GM23338 (cell line): ENCODE data around the gene NDOR1. TPM values are rescaled to one million over a fixed set of nuclear protein-coding genes. Genes with fewer than 3 reads are reported as not detected.

Source experiments
- ATAC-seq: fragments of 200-7000 bp; cut with Tn5 transposase; 3 replicates; pipeline ENCODE4 v1.9.1; 2020
- DNase-seq: peaks from one replicate; pipeline ENCODE4 v3.0.0-alpha.2; 2015; ENCODE audit warnings: low spot score
- H2AFZ ChIP-seq: fragments of 200-600 bp; sonication (generic); 2 replicates; pipeline ENCODE4 v1.8.0; 2016; ENCODE audit warnings: antibody characterized with exemption, mild to moderate bottlenecking, moderate library complexity
- H3F3A ChIP-seq: fragments of 200-600 bp; sonication (generic); replicated peaks from 2 replicates; pipeline ENCODE4 v1.8.0; 2017; ENCODE audit warnings: antibody characterized with exemption, mixed run types, low read depth
- H3K27ac ChIP-seq: fragments of 200-600 bp; sonication (generic); 2 replicates; pipeline ENCODE4 v1.6.1; 2016; ENCODE audit warnings: low read depth
- H3K27me3 ChIP-seq: fragments of 200-600 bp; sonication (generic); 2 replicates; pipeline ENCODE4 v1.8.0; 2016; ENCODE audit warnings: mild to moderate bottlenecking, mixed run types, moderate library complexity; ENCODE audit not compliant: insufficient read depth
- H3K36me3 ChIP-seq: fragments of 200-600 bp; sonication (generic); 2 replicates; pipeline ENCODE4 v1.8.0; 2016; ENCODE audit warnings: mild to moderate bottlenecking; ENCODE audit not compliant: insufficient read depth
- H3K4me1 ChIP-seq: fragments of 200-600 bp; sonication (generic); 2 replicates; pipeline ENCODE4 v1.8.0; 2016; ENCODE audit warnings: mild to moderate bottlenecking, moderate library complexity; ENCODE audit not compliant: insufficient read depth
- H3K4me2 ChIP-seq: fragments of 200-600 bp; sonication (generic); 2 replicates; pipeline ENCODE4 v1.7.1; 2017; ENCODE audit warnings: mixed run types
- H3K4me3 ChIP-seq: fragments of 200-600 bp; sonication (generic); 2 replicates; pipeline ENCODE4 v1.6.1; 2016; ENCODE audit warnings: mixed run types
- H3K79me2 ChIP-seq: fragments of 200-600 bp; sonication (generic); replicated peaks from 2 replicates; pipeline ENCODE4 v1.8.0; 2017; ENCODE audit warnings: mild to moderate bottlenecking; ENCODE audit not compliant: insufficient read depth
- H3K9me2 ChIP-seq: fragments of 200-600 bp; sonication (generic); 2 replicates; pipeline ENCODE4 v1.8.0; 2017; ENCODE audit not compliant: insufficient read depth
- H4K20me1 ChIP-seq: fragments of 200-600 bp; sonication (generic); replicated peaks from 2 replicates; pipeline ENCODE4 v1.8.0; 2017; ENCODE audit warnings: mild to moderate bottlenecking; ENCODE audit not compliant: insufficient read depth
- H3K27ac Mint-ChIP-seq: 2 replicates; pipeline ENCODE4 v1.8.0; 2020; ENCODE audit warnings: inconsistent platforms, mild to moderate bottlenecking, moderate library complexity, mixed read lengths
- H3K27me3 Mint-ChIP-seq: 3 replicates; pipeline ENCODE4 v1.8.0; 2022; ENCODE audit warnings: low read depth, mild to moderate bottlenecking, moderate library complexity, mixed read lengths, inconsistent platforms; ENCODE audit not compliant: insufficient read depth, poor library complexity
- H3K36me3 Mint-ChIP-seq: 3 replicates; pipeline ENCODE4 v1.8.0; 2021; ENCODE audit warnings: low read depth, mild to moderate bottlenecking, inconsistent platforms, moderate library complexity, mixed read lengths
- H3K4me1 Mint-ChIP-seq: 3 replicates; pipeline ENCODE4 v1.8.0; 2020; ENCODE audit warnings: mild to moderate bottlenecking, inconsistent platforms, mixed read lengths
- H3K4me3 Mint-ChIP-seq: 3 replicates; pipeline ENCODE4 v1.8.0; 2021; ENCODE audit warnings: moderate library complexity, mild to moderate bottlenecking, inconsistent platforms, mixed read lengths
- H3K9me3 Mint-ChIP-seq: 3 replicates; pipeline ENCODE4 v1.8.0; 2020; ENCODE audit warnings: moderate library complexity, mild to moderate bottlenecking, inconsistent platforms, mixed read lengths
- CREB1 ChIP-seq: fragments of 250-450 bp; sonication (Bioruptor Pico); IDR thresholded peaks from 2 replicates; pipeline ENCODE4 v1.5.0; 2020; ENCODE audit warnings: low read depth, mild to moderate bottlenecking, moderate library complexity
- CTCF ChIP-seq, 2 experiments: fragments of 200-600 bp in 1 of 2; sonication (generic) in 1 of 2; conservative IDR thresholded peaks; 2 replicates each; pipeline versions ENCODE4 v1.5.1 to v1.6.1; 2016 to 2017; ENCODE audit warnings: antibody characterized with exemption in 2 of 2, low read depth in 2 of 2, mild to moderate bottlenecking in 2 of 2, moderate library complexity in 1 of 2
- ETS1 ChIP-seq: IDR thresholded peaks from 2 replicates; pipeline ENCODE4 v1.6.1; 2016; ENCODE audit warnings: antibody characterized with exemption
- EZH2 ChIP-seq: fragments of 200-600 bp; sonication (generic); IDR thresholded peaks from one replicate; pipeline ENCODE4 v1.8.0; 2017; ENCODE audit warnings: antibody characterized with exemption, mild to moderate bottlenecking, low read depth; ENCODE audit not compliant: unreplicated experiment
- EZH2phosphoT487 ChIP-seq: fragments of 200-600 bp; sonication (generic); IDR thresholded peaks from one replicate; pipeline ENCODE4 v1.8.1; 2018; ENCODE audit warnings: antibody characterized with exemption; ENCODE audit not compliant: unreplicated experiment
- JUNB ChIP-seq: IDR thresholded peaks from one replicate; pipeline ENCODE4 v1.6.1; 2016; ENCODE audit warnings: antibody characterized with exemption; ENCODE audit not compliant: unreplicated experiment
- NANOG ChIP-seq: IDR thresholded peaks from 2 replicates; pipeline ENCODE4 v1.6.1; 2016; ENCODE audit warnings: antibody characterized with exemption, borderline replicate concordance
- REST ChIP-seq: IDR thresholded peaks from one replicate; pipeline ENCODE4 v1.6.1; 2018; ENCODE audit warnings: antibody characterized with exemption; ENCODE audit not compliant: unreplicated experiment
- STAT1 ChIP-seq: IDR thresholded peaks from one replicate; pipeline ENCODE4 v1.6.1; 2016; ENCODE audit warnings: antibody characterized with exemption; ENCODE audit not compliant: unreplicated experiment
- ZNF114 ChIP-seq: fragments of 250-450 bp; sonication (Bioruptor Pico); IDR thresholded peaks from 2 replicates; pipeline ENCODE4 v1.5.0; 2020; ENCODE audit warnings: mild to moderate bottlenecking, moderate library complexity
- ZNF331 ChIP-seq: fragments of 250-450 bp; sonication (Bioruptor Pico); IDR thresholded peaks from 2 replicates; pipeline ENCODE4 v1.5.0; 2020; ENCODE audit warnings: low read depth, mild to moderate bottlenecking, moderate library complexity
- ZNF462 ChIP-seq: fragments of 250-450 bp; sonication (Bioruptor Pico); IDR thresholded peaks from 2 replicates; pipeline ENCODE4 v1.5.0; 2020; ENCODE audit warnings: mild to moderate bottlenecking, moderate library complexity
- polyA plus RNA-seq: library from polyadenylated mRNA; unstranded; fragments of >200 nt; fragmentation: Nextera tagmentation; extraction: Ambion mirVana; gene quantifications from 2 replicates; pipeline ENCODE4 v1.2.1, GENCODE V29; 2016
- total RNA-seq: library from RNA; depleted of rRNA; stranded (reverse); fragments of >200 nt; shearing (Covaris generic); gene quantifications from 2 replicates; pipeline ENCODE4 v1.2.3, GENCODE V29; 2014

The NDOR1 gene
- total and polyA plus RNA-seq, 2 experiments from 2014 or later: 19.4 to 38.1 TPM

- TF ChIP-seq ETS1 (no peak), CREB1 (CRISPR knock-in tag) (no peak), CTCF (conservative IDR thresholded peaks at IDR 0.05; ENCODE audit: low read depth in 2 of 2) (no peak), NANOG (no peak), ZNF331 (CRISPR knock-in tag) (no peak), STAT1 (no peak), EZH2phosphoT487 (no peak), ZNF114 (CRISPR knock-in tag) (no peak), JUNB (no peak)
These were observed 10.6 kb upstream of the NDOR1 start (continued) for GRCh38 chr9:137194909-137195308.

GRCh38 chr9:137195525-137196220 lies 9.8 kb upstream of the NDOR1 start:
- Mint-ChIP-seq H3K36me3 (peaks cover 2% of the 10 kb centered on the region; the same call in 2 of the 3 replicates), H3K4me3 (no peak overlapping the region)
- TF ChIP-seq EZH2phosphoT487 (no peak), NANOG (no peak), ZNF114 (CRISPR knock-in tag) (no peak), ZNF462 (CRISPR knock-in tag) (no peak), EZH2 (no peak), REST (no peak), ZNF331 (CRISPR knock-in tag) (no peak), STAT1 (no peak)

More at GRCh38 chr9:137195525-137196220, 9.8 kb upstream of the NDOR1 start:
- Histone ChIP-seq H3K27ac (no peak overlapping the region), H3K4me2 (no peak overlapping the region), H3F3A (no peaks in the 10 kb centered on the region), H3K4me3 (no peak overlapping the region), H4K20me1 (no peaks in the 10 kb centered on the region; the same call in 1 of the 2 replicates), H3K36me3 (no peaks in the 10 kb centered on the region), H3K79me2 (peaks cover 45% of the 10 kb centered on the region), H3K27me3 (no peaks in the 10 kb centered on the region), H3K4me1 (peaks cover 6% of the 10 kb centered on the region; the same call in 1 of the 2 replicates), H3K9me2 (no peaks in the 10 kb centered on the region), H2AFZ (no peak overlapping the region)
- H3K9me3 Mint-ChIP-seq: no peaks in the 10 kb centered on the region; the same call in 2 of the 3 replicates
- DNase-seq (no peak), ATAC-seq (no peak)
- H3K27ac Mint-ChIP-seq: no peak overlapping the region
- H3K27me3 Mint-ChIP-seq: peaks cover 3% of the 10 kb centered on the region
- H3K4me1 Mint-ChIP-seq: peaks cover 16% of the 10 kb centered on the region
